ENCODE results near the gene KLHL6.

The KLHL6 gene

GRCh38 chr3:183555541-183556081 is at the start of gene KLHL6:
Gene KLHL6, minus strand, starts transcription at chr3:183555706. Its CDS starts 53 bp downstream, at chr3:183555653.
- TF ChIP-seq GATA2 (IDR thresholded peaks at IDR 0.05; ENCODE audit: low read depth, low read length) (no peak), GATA3 (IDR thresholded peaks at IDR 0.05; ENCODE audit: low read depth, low read length) (no peak)

GRCh38 chr3:183597959-183598358 is 42.5 kb upstream of the KLHL6 start:
- TF ChIP-seq GATA3 (IDR thresholded peaks at IDR 0.05; ENCODE audit: low read depth, low read length) (no peak), GATA2 (IDR thresholded peaks at IDR 0.05; ENCODE audit: low read depth, low read length) (no peak)

GRCh38 chr3:183594636-183595035 is 39.1 kb upstream of the KLHL6 start:
- TF ChIP-seq GATA2 (IDR thresholded peaks at IDR 0.05; ENCODE audit: low read depth, low read length): no peak

GRCh38 chr3:183592821-183593220 is 37.3 kb upstream of the KLHL6 start:
- TF ChIP-seq GATA2 (IDR thresholded peaks at IDR 0.05; ENCODE audit: low read depth, low read length): no peak
- no peak for TF ChIP-seq GATA3 (IDR thresholded peaks at IDR 0.05; ENCODE audit: low read depth, low read length)

GRCh38 chr3:183591881-183592521 is 36.5 kb upstream of the KLHL6 start:
- TF ChIP-seq GATA2 (IDR thresholded peaks at IDR 0.05; ENCODE audit: low read depth, low read length): no peak
- TF ChIP-seq GATA3 (IDR thresholded peaks at IDR 0.05; ENCODE audit: low read depth, low read length): no peak

GRCh38 chr3:183590442-183590841 is 34.9 kb upstream of the KLHL6 start:
- TF ChIP-seq GATA2 (IDR thresholded peaks at IDR 0.05; ENCODE audit: low read depth, low read length) (no peak), GATA3 (IDR thresholded peaks at IDR 0.05; ENCODE audit: low read depth, low read length) (no peak)

- TF ChIP-seq GATA2 (IDR thresholded peaks at IDR 0.05; ENCODE audit: low read depth, low read length) (no peak), GATA3 (IDR thresholded peaks at IDR 0.05; ENCODE audit: low read depth, low read length) (no peak)
These were observed 31.8 kb upstream of the KLHL6 start for GRCh38 chr3:183587336-183587735.

- TF ChIP-seq GATA2 (IDR thresholded peaks at IDR 0.05; ENCODE audit: low read depth, low read length) (no peak), GATA3 (IDR thresholded peaks at IDR 0.05; ENCODE audit: low read depth, low read length) (no peak)
These were observed 31.0 kb upstream of the KLHL6 start for GRCh38 chr3:183586477-183586876.

- no peak for TF ChIP-seq GATA3 (IDR thresholded peaks at IDR 0.05; ENCODE audit: low read depth, low read length)
- TF ChIP-seq GATA2 (IDR thresholded peaks at IDR 0.05; ENCODE audit: low read depth, low read length): no peak
These were observed 29.4 kb upstream of the KLHL6 start for GRCh38 chr3:183584914-183585280.

- TF ChIP-seq GATA2 (IDR thresholded peaks at IDR 0.05; ENCODE audit: low read depth, low read length) (no peak), GATA3 (IDR thresholded peaks at IDR 0.05; ENCODE audit: low read depth, low read length) (no peak)
These were observed 28.9 kb upstream of the KLHL6 start for GRCh38 chr3:183584246-183584913.

GRCh38 chr3:183583331-183584245 is 28.1 kb upstream of the KLHL6 start:
- TF ChIP-seq GATA3 (IDR thresholded peaks at IDR 0.05; ENCODE audit: low read depth, low read length) (no peak), GATA2 (IDR thresholded peaks at IDR 0.05; ENCODE audit: low read depth, low read length) (no peak)

GRCh38 chr3:183582161-183582560 is 26.7 kb upstream of the KLHL6 start:
- no peak for TF ChIP-seq GATA3 (IDR thresholded peaks at IDR 0.05; ENCODE audit: low read depth, low read length)
- no peak for TF ChIP-seq GATA2 (IDR thresholded peaks at IDR 0.05; ENCODE audit: low read depth, low read length)

GRCh38 chr3:183581496-183582155 is 26.1 kb upstream of the KLHL6 start:
- TF ChIP-seq GATA2 (IDR thresholded peaks at IDR 0.05; ENCODE audit: low read depth, low read length) (no peak), GATA3 (IDR thresholded peaks at IDR 0.05; ENCODE audit: low read depth, low read length) (no peak)

Measured in SH-SY5Y (cell line).